GM21529 (cell line): ENCODE data around the gene ACTL7B.
"Not testable (repeated sequence)": the region's sequence is repeated elsewhere in the genome, so short reads cannot be mapped to it uniquely, and the experiment has no call there.

ENCODE experiments used
- ATAC-seq: cut with Tn5 transposase; IDR thresholded peaks from one replicate; pipeline ENCODE4 v1.9.1; 2021; ENCODE audit not compliant: unreplicated experiment

The ACTL7B gene

GRCh38 chr9:108874058-108874788 lies 18.4 kb upstream of the ACTL7B start:
- ATAC-seq: no peak

DNA sequence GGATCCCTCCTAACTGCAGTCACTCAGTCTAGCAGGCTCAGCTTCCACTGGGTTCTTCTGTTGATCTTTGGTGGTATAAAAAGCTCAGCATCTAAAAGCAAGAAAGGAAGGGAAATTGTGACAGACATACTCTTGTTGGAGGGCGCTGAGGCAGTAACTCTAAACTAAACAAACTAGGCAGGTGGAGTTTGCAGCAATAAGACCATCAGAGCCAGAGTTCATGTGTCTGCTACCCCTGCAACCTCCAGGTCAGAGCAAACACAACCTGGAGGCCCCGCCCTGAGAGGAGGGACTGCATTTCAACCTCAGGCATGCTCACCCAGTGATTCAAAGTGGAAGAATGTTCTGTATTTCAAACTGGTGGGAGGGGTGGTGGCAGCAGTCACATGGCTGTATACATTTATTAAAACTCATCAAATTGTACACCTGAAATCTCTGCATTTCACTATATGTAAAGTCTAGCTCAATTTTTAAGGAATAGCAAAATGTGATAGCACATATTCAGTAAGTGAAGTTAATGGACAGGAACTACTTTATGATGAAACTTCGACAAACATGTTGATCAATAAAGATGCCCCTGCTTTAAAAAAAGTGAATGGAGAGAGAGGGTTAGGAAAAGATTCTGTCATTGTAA lies 13.4 kb upstream of the ACTL7B start:
- no peak for ATAC-seq

- no peak for ATAC-seq
Measured at GRCh38 chr9:108867829-108868228, 12.0 kb upstream of the ACTL7B start.

DNA sequence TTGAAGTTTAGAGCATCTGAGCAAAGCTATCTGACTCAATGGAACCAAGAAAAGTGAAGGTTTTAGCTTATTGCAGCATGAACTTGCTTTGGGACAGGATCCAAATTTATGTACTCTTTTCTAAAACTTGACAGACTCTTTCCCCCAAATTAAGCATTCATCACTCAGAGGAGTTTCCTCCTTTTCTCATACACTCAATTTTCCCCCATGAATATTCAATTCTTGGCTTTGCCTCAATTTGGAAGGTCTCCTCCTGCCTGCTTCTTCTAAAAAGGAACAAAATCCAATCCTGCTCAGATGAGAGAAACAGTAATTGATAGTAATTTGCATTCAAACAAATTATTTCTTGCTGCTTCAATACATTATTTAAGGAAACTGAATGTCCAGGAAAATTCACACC lies 11.3 kb upstream of the ACTL7B start:
- no peak for ATAC-seq

GRCh38 chr9:108866001-108866420 lies 10.2 kb upstream of the ACTL7B start:
- ATAC-seq: no peak

GRCh38 chr9:108865037-108865436 lies 9.3 kb upstream of the ACTL7B start:
- no peak for ATAC-seq

DNA sequence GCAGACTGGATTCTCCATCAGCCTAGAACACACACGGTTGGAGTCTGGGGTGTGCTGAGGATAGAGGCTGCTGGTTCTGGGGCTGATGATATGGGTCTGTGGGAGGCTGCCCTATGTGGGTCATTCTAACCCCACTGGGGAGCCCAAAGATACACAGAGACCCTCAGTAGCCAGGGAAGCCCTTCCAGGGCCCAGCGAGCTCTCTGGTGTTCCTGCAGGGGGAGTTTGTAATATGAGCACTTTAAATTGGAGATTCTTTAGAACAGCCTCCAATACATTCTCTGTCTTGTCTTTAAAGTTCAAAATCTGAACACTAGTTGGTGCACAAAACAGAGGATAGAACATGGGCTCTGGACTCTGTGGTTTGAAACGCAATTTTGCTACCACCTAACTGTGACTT lies 8.7 kb upstream of the ACTL7B start:
- no peak for ATAC-seq

GRCh38 chr9:108863891-108864290 lies 8.1 kb upstream of the ACTL7B start:
- ATAC-seq: no peak

DNA sequence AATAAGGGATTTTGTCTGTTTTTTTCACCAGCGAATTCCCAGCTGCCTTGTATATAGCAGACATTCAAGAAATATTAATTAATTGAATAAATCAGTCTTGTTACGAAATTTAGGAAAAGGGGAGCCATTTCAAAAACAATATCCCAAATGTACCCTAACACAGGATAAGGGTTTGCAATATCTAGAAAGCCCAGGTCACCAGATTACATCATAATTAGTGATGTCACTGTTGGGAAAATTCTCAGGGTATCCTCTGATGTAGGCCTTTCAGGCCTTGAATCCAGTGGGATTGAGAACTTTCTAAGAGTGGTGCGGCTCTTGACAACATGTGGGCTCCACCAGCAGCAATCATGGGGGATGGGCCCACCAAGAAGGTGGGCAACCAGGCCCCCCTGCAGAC lies 6.2 kb upstream of the ACTL7B start, which contains the start of gene ACTL7A:
ACTL7A (plus strand) TSS at position 270 of the 400 bp plus-strand sequence; CDS start at position 327, 57 bp downstream.
- ATAC-seq: no peak

- no peak for ATAC-seq
Measured at GRCh38 chr9:108861464-108861863, 5.7 kb upstream of the ACTL7B start.

GRCh38 chr9:108860764-108861163 lies 5.0 kb upstream of the ACTL7B start:
- ATAC-seq: no peak

- no peak for ATAC-seq
Measured at GRCh38 chr9:108860354-108860753, 4.6 kb upstream of the ACTL7B start.

DNA sequence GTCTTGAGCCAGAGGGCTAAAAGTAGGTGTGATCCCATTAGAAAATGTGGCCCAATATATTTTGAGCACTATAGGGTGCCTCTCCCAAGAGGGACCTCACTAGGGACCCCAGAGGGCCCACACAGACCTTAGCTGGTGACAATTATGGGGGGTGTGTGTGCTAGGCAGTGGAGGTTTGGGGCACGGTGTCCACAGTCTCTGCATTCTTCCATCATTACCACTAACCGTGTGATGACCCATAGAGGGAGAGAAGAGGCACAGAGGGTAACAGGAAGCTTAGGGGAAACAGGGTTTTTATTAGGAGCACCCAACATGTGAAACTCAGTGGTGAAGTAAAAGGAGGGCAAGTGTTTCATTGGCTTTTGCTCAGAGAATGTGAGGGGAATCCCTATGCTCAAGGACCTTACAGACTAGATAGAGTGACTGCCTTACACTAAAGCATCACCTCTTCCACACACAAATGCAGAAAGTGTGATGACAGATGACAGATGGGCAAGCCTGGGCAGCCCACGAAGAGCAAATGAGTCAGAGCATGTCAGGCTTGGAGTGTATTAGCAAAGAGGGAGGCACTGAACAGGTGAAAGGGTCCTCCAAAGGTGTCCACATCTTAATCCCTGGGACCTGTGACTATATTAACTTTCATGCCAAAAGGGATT lies 3.8 kb upstream of the ACTL7B start:
- no peak for ATAC-seq

DNA sequence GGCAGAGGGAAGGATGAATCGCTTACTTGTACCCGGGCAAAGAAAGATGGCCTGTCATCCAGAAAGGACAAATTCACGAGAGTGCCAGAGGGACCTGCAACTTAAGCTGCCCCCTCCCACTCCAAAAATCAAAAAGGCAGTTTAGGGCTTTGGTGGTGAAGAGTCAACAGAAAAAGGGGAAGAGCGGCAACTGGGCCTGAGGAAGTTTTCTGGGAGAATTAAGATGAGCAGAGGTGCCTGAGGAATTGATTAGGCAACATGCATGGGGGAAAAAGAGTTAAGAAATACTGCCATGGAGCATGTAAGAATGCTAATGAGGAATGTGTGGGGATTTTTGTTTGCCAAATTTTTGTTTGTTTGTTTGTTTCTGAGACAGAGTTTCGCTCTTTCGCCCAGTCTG lies 1.8 kb upstream of the ACTL7B start:
- ATAC-seq: no peak

GRCh38 chr9:108855529-108855886 lies 278 bp downstream of the ACTL7B start:
- no peak for ATAC-seq

DNA sequence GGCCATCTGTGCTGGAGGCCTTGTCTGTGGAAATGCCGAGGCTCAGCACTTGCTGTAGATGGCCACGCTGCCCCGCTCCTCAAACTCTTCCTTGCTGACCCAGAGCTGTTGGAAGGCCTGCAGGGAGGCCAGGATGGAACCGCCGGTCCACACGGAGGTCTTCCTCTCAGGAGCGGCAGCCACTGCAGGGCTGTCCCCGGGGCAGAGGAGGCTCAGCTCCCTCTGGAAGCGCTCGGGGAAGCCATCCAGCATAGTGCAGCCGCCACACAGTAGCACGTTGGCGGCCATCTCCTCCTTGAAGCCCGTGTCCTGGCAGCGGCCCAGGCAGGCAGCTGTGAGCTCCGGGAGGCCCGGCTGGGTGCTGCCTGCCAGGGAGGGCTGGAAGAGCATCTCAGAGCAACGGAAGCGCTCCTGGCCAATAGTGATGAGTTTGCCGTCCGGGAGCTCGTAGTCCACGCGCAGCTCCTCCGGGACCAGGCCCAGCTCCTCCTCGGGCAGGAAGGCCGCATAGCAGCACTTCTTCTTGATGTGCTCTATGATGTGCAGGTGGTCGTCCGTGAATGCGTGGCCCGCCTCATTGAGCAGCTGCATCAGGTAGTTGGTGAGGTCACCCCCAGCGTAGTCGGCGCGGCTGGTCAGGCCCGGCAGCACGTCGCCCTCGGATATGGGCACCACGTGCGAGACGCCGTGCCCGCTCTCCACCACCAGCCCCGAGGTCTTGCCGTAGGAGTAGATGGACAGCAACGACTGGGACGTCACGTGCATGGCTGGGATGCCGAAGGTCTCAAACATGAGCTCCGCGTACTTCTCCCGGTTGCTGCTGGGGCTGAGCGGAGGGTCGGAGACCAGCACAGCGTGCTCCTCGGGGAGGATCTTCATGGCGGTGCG lies 901 bp downstream of the ACTL7B start:
- no peak for ATAC-seq

GRCh38 chr9:108854094-108854493 lies 1.7 kb downstream of the ACTL7B start:
- ATAC-seq: no peak

DNA sequence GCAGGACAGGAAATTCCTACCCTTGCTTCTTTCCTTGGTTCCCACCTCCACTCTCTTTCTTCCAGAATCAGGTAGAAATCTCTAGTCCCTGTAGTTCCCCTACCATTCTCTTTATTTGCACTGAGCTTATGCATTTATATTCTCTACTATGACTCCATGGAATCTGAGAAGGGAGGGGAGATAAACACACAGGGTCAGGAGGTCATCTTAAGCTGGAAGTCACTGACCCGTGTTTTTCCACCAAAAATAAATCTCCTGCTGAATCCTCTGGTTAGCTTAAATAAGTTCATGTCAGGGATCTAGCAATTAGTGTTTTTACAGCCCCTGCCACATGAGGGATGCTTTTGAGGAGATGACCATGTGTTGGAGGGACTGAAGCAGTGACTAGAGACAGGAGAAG lies 3.7 kb downstream of the ACTL7B start:
- ATAC-seq: no peak

- no peak for ATAC-seq
Measured at GRCh38 chr9:108851138-108851537, 4.6 kb downstream of the ACTL7B start.

- ATAC-seq: no peak
Measured at GRCh38 chr9:108850293-108850897, 5.4 kb downstream of the ACTL7B start.

DNA sequence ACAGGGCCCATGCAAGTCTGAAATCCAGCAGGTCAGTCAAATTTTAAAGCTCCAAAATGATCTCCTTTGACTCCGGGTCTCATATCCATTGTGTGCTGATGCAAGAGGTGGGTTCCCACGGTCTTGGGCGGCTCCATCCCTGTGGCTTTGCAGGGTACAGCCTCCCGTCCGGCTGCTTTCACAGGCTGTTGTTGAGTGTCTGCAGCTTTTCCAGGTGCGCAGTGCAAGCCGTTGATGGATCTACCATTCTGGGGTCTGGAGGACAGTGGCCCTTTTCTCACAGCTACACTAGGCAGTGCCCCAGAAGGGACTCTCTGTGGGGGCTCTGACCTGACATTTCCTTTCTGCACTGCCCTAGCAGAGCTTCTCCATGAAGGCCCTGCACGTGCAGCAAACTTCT lies 7.5 kb downstream of the ACTL7B start:
- ATAC-seq: not testable (repeated sequence)
